Measurements from ENCODE around the gene MARCKS.

DNA sequence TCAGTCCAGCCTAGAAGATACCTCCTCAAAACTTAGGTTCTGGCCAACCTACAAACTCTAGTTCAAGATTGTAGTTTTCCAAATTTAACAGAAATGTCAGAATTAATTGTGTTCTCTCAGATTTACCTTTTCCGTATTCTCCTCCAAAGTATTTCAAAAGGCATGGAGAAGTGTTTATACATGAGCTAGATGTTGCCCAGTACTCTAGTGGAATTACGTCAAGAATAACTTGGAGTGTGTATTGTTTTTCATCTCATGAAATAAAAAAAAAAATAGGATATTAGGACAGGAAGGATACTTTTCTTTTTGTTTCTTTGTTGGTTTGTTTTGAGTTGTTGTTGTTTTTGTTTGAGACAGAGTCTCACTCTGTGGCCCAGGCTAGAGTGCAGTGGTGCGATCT is 32.3 kb upstream of the MARCKS start:
- TF ChIP-seq EZH2 (IDR thresholded peaks at IDR 0.05; ENCODE audit: borderline replicate concordance) (no peak), CTCF (IDR thresholded peaks at IDR 0.05; ENCODE audit: poor library complexity) (no peak), EZH2phosphoT487 (IDR thresholded peaks at IDR 0.05; ENCODE audit: low read depth, severe bottlenecking, unreplicated experiment) (no peak)
